ENCODE measurements around the gene CYB5B.

DNA sequence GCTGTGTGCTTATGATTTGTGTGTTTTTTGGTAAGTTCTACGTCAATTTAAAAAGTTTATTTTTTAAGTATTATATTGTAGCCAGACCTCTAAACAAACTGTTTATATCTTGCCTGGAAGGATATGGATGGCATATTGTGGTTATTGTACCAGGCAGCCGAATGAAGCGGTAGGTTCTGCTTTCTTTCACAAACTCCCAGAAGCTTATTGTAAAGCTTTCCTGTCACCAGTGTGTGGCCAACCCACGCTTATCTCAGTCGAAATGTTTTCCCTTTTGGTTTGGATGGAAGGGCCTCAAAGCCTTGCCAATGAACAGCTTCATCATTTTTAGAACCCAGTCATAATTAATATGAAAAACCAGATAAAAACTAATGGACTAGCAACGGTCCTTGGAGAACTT lies 53.1 kb downstream of the CYB5B start:
- no peak for TF ChIP-seq FOXA1 (IDR thresholded peaks at IDR 0.05)
- TF ChIP-seq ELF4 (IDR thresholded peaks at IDR 0.05), result no peak
- no peak for TF ChIP-seq BHLHE40 (IDR thresholded peaks at IDR 0.05; ENCODE audit: borderline replicate concordance)
- no peak for TF ChIP-seq TARDBP (IDR thresholded peaks at IDR 0.05)
- no peak for TF ChIP-seq SUZ12 (IDR thresholded peaks at IDR 0.05)
- TF ChIP-seq HDGF (IDR thresholded peaks at IDR 0.05; ENCODE audit: borderline replicate concordance), result no peak
- TF ChIP-seq ZNF384 (IDR thresholded peaks at IDR 0.05), result no peak
- TF ChIP-seq SP1 (IDR thresholded peaks at IDR 0.05), result no peak
- no peak for TF ChIP-seq FOXM1 (IDR thresholded peaks at IDR 0.05; ENCODE audit: borderline replicate concordance)
- TF ChIP-seq, protein P1, sequence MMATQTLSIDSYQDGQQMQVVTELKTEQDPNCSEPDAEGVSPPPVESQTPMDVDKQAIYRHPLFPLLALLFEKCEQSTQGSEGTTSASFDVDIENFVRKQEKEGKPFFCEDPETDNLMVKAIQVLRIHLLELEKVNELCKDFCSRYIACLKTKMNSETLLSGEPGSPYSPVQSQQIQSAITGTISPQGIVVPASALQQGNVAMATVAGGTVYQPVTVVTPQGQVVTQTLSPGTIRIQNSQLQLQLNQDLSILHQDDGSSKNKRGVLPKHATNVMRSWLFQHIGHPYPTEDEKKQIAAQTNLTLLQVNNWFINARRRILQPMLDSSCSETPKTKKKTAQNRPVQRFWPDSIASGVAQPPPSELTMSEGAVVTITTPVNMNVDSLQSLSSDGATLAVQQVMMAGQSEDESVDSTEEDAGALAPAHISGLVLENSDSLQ (IDR thresholded peaks at IDR 0.05), result no peak
